Coronary artery (tissue), 2 donors: ENCODE measurements around the gene FOXP1.

Source experiments
- DNase-seq: peaks from one replicate; pipeline ENCODE4 v3.0.0-alpha.2; 2017; ENCODE audit warnings: low spot score
- H3K27ac ChIP-seq, 2 donors: fragments of 200-600 bp; sonication (generic); one replicate each; pipeline ENCODE4 v1.5.1; 2016 to 2019
- H3K4me3 ChIP-seq: fragments of 200-600 bp; sonication (generic); 2 replicates; pipeline ENCODE4 v1.5.1; 2016; ENCODE audit warnings: mild to moderate bottlenecking, moderate library complexity
- CTCF ChIP-seq: fragments of 200-600 bp; sonication (generic); IDR thresholded peaks from one replicate; pipeline ENCODE4 v1.5.1; 2019; ENCODE audit warnings: antibody characterized with exemption

Gene FOXP1

GRCh38 chr3:71341721-71342120 lies 241.8 kb downstream of the FOXP1 start:
- no peak for DNase-seq
- Histone ChIP-seq H3K4me3 (no peak overlapping the region), H3K27ac (no peak overlapping the region)
- TF ChIP-seq CTCF: no peak

GRCh38 chr3:71339049-71339448 lies 244.5 kb downstream of the FOXP1 start:
- Histone ChIP-seq H3K27ac (no peak overlapping the region), H3K4me3 (no peak overlapping the region)
- DNase-seq: no peak

GRCh38 chr3:71332813-71333212 lies 250.7 kb downstream of the FOXP1 start:
- Histone ChIP-seq H3K4me3 (no peak overlapping the region), H3K27ac (no peak overlapping the region)
- no peak for TF ChIP-seq CTCF
- no peak for DNase-seq

More at GRCh38 chr3:71339049-71339448, 244.5 kb downstream of the FOXP1 start:
- no peak for TF ChIP-seq CTCF

- no peak for TF ChIP-seq CTCF
- no peak for DNase-seq
- no peak overlapping the region for H3K4me3 ChIP-seq
- no peak overlapping the region for H3K27ac ChIP-seq
These were observed 252.6 kb downstream of the FOXP1 start for GRCh38 chr3:71330909-71331308.

- H3K27ac ChIP-seq: no peak overlapping the region
- no peak for TF ChIP-seq CTCF
- DNase-seq: no peak
- no peak overlapping the region for H3K4me3 ChIP-seq
These were observed 253.0 kb downstream of the FOXP1 start for GRCh38 chr3:71330505-71330904.

GRCh38 chr3:71329817-71330216 lies 253.7 kb downstream of the FOXP1 start:
- no peak overlapping the region for H3K4me3 ChIP-seq
- DNase-seq: no peak
- no peak for TF ChIP-seq CTCF
- H3K27ac ChIP-seq: no peak overlapping the region

GRCh38 chr3:71328926-71329325 lies 254.6 kb downstream of the FOXP1 start:
- Histone ChIP-seq H3K4me3 (no peak overlapping the region), H3K27ac (no peak overlapping the region)
- no peak for DNase-seq
- no peak for TF ChIP-seq CTCF
